ENCODE data around the gene STIM2.

DNA sequence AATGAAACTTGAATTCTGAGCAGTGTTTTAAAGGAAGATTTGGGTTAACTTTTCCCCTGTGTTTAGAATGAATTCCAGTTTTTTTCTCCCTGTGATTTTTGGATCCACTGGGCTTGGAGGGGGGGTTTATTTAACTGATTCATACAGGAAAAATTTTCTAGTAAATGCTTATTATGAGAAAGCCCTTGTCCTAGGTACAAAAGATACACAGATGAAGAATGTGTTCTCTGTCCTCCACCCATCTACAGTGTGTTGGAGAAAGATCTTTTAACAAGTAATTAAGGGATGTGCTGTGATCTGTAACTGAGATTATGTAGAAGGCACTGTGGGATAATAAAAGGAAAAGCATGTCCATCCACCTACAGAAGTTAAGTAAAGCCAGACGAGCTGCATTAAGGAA lies 103.9 kb downstream of the STIM2 start:
- TF ChIP-seq ZNF384 (IDR thresholded peaks at IDR 0.05) (no peak), TARDBP (IDR thresholded peaks at IDR 0.05) (no peak), ARNT (IDR thresholded peaks at IDR 0.05) (no peak), SUZ12 (IDR thresholded peaks at IDR 0.05) (no peak), FOXM1 (IDR thresholded peaks at IDR 0.05; ENCODE audit: borderline replicate concordance) (no peak)
